Effector memory CD4-positive, alpha-beta T cell (primary cell): ENCODE measurements around the gene ZNF646.

ENCODE experiments used
- DNase-seq, 3 donors: peaks; one replicate each; pipeline ENCODE4 v3.0.0-alpha.2; 2020
- H3K27ac ChIP-seq: 2 replicates; pipeline ENCODE4 v1.7.0; 2013; ENCODE audit warnings: mild to moderate bottlenecking, low read length, moderate library complexity; ENCODE audit not compliant: insufficient read depth, poor library complexity, severe bottlenecking
- H3K27me3 ChIP-seq: replicated peaks from 2 replicates; pipeline ENCODE4 v1.7.0; 2013; ENCODE audit warnings: mild to moderate bottlenecking, low read length; ENCODE audit not compliant: insufficient read depth, control insufficient read depth, poor library complexity, severe bottlenecking
- H3K36me3 ChIP-seq: 2 replicates; pipeline ENCODE4 v1.7.0; 2013; ENCODE audit warnings: mild to moderate bottlenecking, low read length, moderate library complexity; ENCODE audit not compliant: control insufficient read depth, insufficient read depth
- H3K4me1 ChIP-seq: 2 replicates; pipeline ENCODE4 v1.7.0; 2013; ENCODE audit warnings: low read length, mild to moderate bottlenecking; ENCODE audit not compliant: control insufficient read depth, insufficient read depth, poor library complexity, severe bottlenecking
- H3K4me3 ChIP-seq: 2 replicates; pipeline ENCODE4 v1.7.0; 2013; ENCODE audit warnings: low read length, low read depth, mild to moderate bottlenecking; ENCODE audit not compliant: insufficient read depth, poor library complexity, severe bottlenecking
- H3K9me3 ChIP-seq: 2 replicates; pipeline ENCODE4 v1.7.0; 2013; ENCODE audit warnings: mild to moderate bottlenecking, low read length, moderate library complexity; ENCODE audit not compliant: control insufficient read depth

ZNF646 gene

DNA sequence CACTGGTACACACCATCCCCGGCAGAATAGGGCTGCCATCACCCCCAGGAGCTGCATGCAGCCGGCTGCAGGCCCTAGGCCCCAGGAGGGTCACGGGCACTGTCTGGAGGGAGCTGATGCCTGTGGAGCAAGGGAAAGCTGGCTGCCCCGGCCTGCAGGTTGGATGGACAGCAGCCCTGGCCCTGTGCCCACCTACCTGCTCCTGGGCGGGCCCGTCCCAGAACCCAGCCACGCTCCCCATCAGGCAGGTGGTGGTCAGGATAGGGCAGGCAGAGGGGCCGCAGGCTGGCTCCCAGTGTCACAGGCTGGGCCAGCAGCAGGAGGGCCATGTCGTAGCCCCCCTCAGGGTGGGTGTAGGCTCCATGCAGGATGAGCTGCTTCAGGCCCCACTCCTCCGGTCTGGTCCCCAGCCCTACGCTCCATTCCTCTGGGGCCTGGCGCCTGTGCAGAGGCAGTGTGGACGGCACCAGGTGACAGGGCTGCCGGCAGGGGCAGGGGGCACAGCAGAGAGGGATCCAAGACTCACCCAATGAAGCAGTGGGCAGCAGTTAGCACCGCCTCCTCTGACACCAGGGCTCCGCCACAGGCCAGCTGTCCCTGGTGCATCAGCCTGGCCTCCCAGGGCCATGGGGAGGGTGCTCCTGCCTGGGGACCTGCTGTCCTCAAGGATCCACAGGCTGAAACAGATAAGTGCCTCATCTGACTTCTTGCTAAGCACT lies 10.5 kb downstream of the ZNF646 start:
- Histone ChIP-seq H3K9me3 (no peaks in the 10 kb centered on the region), H3K27me3 (no peaks in the 10 kb centered on the region), H3K4me1 (no peaks in the 10 kb centered on the region), H3K36me3 (peaks cover 28% of the 10 kb centered on the region), H3K27ac (no peak overlapping the region), H3K4me3 (no peak overlapping the region)
- no peak for DNase-seq

DNA sequence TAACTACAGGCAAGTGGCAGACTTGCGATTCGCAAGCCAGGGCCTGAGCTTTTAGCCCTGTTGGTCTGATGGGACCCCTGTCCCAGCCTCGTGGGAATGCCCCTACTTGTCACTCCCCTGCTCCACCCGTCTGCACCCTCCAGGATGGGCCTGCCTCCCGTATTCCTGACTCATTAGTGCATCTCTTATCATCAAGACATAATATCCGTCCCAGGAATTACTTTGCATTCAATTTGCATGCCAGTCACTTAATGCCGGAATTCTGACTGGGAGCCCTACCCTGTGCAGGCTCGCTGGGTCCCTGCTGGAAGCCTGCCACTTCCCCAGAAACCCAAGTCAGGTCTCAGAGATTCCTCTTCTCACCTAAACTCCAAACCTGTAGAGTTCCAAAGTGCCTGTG lies 11.2 kb downstream of the ZNF646 start:
- no peak overlapping the region for H3K4me3 ChIP-seq
- H3K27ac ChIP-seq: no peak overlapping the region
- H3K4me1 ChIP-seq: no peaks in the 10 kb centered on the region
- no peaks in the 10 kb centered on the region for H3K27me3 ChIP-seq
- no peaks in the 10 kb centered on the region for H3K9me3 ChIP-seq
- DNase-seq: no peak
- H3K36me3 ChIP-seq: peaks cover 28% of the 10 kb centered on the region

DNA sequence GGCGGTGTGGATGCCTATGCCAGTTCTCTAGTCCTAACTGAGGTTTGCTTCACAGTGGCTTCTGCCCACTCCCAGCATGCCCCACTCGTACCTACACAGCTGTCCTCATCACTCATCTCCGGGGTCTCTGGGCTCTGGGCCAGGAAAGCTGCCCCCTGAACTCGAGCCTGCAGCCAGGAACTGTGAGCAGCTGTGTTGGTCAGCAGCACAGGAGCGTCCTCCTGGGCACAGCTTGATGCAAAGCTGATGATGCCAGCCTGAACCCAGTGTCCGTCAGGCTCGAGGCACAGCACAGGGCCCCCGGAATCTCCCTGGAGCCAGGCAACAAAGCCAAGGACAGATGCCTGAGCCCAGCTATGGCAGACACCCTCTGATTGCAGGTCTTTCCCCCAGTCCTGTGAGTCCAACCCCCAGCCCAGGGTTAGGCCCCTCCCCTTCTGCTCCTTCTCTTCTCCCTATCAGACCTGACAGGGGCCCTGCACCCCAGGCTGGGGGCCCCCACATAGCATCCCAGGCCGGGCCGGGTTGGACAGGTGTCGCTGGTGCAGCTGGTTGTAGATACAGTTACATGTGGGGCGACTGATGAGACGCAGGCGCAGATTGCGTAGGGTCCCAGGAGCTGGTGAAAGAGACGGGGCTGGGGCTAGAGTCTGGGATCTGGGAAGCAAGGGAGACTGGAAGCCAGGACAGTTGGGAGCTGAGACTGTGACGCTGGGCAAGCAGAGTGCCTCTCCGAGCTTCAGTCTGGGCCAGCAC lies 11.8 kb downstream of the ZNF646 start:
- H3K27ac ChIP-seq: no peak overlapping the region
- no peaks in the 10 kb centered on the region for H3K4me1 ChIP-seq
- no peaks in the 10 kb centered on the region for H3K27me3 ChIP-seq
- DNase-seq: no peak
- peaks cover 28% of the 10 kb centered on the region for H3K36me3 ChIP-seq
- no peaks in the 10 kb centered on the region for H3K9me3 ChIP-seq
- H3K4me3 ChIP-seq: no peak overlapping the region

DNA sequence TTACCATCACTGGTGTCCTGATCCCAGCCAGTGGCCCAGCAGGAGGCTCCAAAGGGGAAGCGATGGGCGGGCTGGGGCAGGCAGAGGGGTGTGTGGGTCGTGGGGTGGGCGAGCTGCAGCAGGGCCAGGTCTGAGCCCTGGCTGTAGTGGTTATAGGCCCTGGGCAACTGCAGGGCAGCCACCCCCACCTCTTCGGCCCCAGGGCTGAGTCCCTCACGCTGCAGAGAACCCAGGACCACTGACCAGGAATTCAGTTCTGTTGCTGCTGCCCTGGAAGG lies 12.3 kb downstream of the ZNF646 start:
- H3K9me3 ChIP-seq: no peaks in the 10 kb centered on the region
- H3K27ac ChIP-seq: no peak overlapping the region
- peaks cover 29% of the 10 kb centered on the region for H3K36me3 ChIP-seq
- no peaks in the 10 kb centered on the region for H3K27me3 ChIP-seq
- H3K4me3 ChIP-seq: no peak overlapping the region
- H3K4me1 ChIP-seq: no peaks in the 10 kb centered on the region
- DNase-seq: no peak

DNA sequence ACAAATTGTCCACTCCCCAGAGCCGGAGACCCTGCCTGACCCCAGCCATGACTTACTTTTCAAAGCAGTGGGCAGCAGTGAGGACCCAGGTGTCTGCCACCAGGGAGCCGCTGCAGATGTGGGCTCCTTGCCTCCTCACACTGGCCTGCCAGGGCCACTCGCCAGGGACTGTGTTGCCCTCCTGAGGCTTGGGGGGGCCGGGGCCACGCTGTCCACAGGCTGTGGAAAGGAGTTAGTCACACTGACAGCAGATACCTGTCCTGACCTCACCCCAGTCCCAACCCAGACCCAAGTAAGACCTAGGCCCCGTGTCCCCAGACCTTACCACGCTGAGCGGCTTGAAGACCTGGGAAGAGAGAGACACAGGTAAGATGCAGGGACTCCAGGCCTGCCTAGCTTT lies 13.3 kb downstream of the ZNF646 start:
- Histone ChIP-seq H3K4me3 (no peak overlapping the region), H3K27me3 (no peaks in the 10 kb centered on the region), H3K9me3 (no peaks in the 10 kb centered on the region), H3K36me3 (peaks cover 25% of the 10 kb centered on the region), H3K27ac (no peak overlapping the region), H3K4me1 (no peaks in the 10 kb centered on the region)
- no peak for DNase-seq

DNA sequence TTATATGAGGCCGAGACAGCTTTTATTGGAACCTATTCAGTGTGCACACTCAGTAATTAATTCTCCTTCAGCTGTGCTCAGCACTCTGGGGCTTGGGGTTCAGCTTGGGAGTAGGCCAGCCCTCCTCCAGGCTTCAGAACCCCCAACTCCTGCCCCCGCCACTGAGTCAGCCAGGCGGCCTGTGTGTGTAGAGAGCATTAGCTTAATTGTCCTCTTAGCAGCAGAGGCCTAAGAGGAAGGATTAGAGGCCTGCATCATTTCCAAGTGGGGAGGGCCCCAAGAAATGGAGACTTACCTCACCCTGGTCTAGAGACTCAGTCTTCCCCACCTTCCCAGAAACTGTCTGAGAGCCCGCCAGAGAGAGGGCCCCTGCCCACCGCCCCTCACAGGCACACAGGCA lies 13.7 kb downstream of the ZNF646 start:
- no peaks in the 10 kb centered on the region for H3K4me1 ChIP-seq

DNA sequence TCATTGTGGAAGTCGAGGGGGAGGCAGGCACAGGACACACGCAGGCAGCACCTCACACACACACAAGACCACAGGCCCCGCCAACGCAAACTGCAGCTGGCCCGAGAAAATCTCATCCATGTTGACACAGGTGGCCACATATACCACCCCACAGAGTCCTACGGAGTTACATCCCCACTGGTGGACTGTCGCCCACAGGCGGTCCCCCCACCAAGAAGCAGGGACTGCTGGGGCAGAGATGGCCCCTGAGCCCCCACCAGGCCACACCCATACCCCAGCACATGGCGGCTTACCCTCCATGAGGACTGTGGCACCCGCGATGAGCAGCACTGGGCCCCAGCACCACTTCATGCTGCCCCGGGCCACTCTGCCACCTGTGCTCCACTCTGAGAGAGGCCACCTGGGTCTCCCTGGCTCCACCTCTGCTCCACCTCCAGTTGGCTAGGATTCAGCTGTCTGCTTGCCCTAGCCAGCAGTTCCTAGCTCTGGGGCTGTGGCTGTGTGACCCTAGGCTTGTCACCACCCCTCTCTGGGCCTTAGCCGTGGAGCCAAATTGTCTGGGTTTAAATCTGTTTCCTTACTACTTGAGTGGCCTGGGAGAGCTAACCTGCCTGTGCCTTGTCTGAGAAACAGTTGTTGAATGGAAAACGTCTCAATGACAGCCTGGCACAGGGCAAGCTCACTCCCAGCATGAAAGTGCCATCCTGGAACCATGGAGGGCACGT lies 14.4 kb downstream of the ZNF646 start, which contains the start of gene PRSS53:
TSS of gene PRSS53 (minus strand) at position 485 of the 725 bp plus-strand sequence. CDS start at position 351, 134 bp downstream.
- Histone ChIP-seq H3K36me3 (peaks cover 26% of the 10 kb centered on the region), H3K4me3 (no peak within 1 kb of the TSS), H3K27ac (no peak within 1 kb of the TSS), H3K27me3 (no peaks in the 10 kb centered on the region), H3K4me1 (peaks cover 4% of the 10 kb centered on the region), H3K9me3 (no peaks in the 10 kb centered on the region)
- no peak for DNase-seq

More for the DNA sequence above, 13.7 kb downstream of the ZNF646 start:
- H3K27ac ChIP-seq: no peak overlapping the region
- peaks cover 26% of the 10 kb centered on the region for H3K36me3 ChIP-seq
- no peak overlapping the region for H3K4me3 ChIP-seq
- H3K9me3 ChIP-seq: no peaks in the 10 kb centered on the region
- no peak for DNase-seq
- no peaks in the 10 kb centered on the region for H3K27me3 ChIP-seq

DNA sequence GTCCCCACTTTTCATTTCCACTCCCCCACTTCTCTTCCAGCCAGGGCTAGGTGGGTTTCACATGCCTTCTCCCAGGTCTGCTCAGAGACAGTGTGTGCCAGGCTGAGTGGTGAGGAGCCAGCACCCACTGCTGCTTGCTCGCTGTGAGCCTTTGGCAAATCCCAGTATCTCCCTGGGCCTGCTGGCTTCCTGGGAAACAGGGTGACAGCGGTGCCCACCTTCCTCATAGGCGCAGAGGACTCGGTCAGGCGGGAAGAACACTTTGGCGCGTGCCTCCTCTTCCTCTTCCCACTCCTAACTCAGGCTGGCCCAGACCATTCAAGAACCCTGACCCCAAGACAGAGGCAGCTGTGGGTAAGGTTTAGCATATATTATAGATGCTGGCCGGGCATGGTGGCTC lies 15.0 kb downstream of the ZNF646 start:
- H3K27me3 ChIP-seq: no peaks in the 10 kb centered on the region
- DNase-seq: no peak
- peaks cover 8% of the 10 kb centered on the region for H3K4me1 ChIP-seq
- no peak overlapping the region for H3K4me3 ChIP-seq
- H3K9me3 ChIP-seq: no peaks in the 10 kb centered on the region
- H3K36me3 ChIP-seq: peaks cover 22% of the 10 kb centered on the region
- no peak overlapping the region for H3K27ac ChIP-seq

DNA sequence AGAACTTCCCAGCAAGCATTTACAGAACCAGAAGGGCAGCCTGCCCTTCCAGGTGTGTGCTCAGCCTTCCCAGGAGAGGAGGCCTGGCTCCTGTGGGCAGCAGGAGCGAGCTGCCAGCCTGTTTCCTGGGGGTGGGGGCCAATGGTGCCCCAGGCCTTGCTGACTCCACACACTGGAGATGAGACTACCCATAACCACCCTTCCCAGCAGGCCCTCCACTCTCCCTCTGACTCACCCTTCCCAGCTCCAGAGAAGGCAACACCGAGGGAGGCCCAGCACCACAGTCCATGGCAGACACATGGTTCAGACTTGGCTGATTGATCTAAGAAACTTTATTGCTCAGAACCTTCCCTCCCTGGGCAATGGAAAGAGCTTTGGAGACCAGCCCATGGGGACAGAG lies 16.3 kb downstream of the ZNF646 start:
- H3K27me3 ChIP-seq: no peaks in the 10 kb centered on the region
- no peak overlapping the region for H3K4me3 ChIP-seq
- peaks cover 8% of the 10 kb centered on the region for H3K4me1 ChIP-seq
- H3K36me3 ChIP-seq: peaks cover 19% of the 10 kb centered on the region
- no peak overlapping the region for H3K27ac ChIP-seq
- no peak for DNase-seq
- H3K9me3 ChIP-seq: no peaks in the 10 kb centered on the region

DNA sequence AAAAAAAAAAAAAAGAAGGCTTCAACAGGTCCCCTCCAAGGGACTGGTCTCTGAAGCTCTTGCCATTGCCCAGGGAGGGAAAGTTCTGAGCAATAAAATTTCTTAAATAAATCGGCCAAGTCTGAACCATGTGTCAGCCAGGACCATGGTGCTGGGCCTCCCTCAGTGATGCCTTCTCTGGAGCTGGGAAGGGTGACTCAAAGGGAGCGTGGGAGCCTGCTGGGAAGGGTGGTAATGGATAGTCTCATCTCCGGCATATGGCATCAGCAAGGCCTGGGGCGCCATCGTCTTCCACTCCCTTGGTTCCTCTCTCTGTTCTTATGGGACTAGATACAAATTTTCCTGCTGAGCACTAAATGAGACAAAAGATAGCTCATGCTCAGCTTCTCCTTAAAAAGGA lies 18.1 kb downstream of the ZNF646 start:
- H3K9me3 ChIP-seq: no peaks in the 10 kb centered on the region
- no peak overlapping the region for H3K4me3 ChIP-seq
- no peaks in the 10 kb centered on the region for H3K27me3 ChIP-seq
- H3K4me1 ChIP-seq: peaks cover 8% of the 10 kb centered on the region
- no peak for DNase-seq
- H3K36me3 ChIP-seq: peaks cover 16% of the 10 kb centered on the region
- no peak overlapping the region for H3K27ac ChIP-seq
